SU-DHL-6 (cell line): ENCODE measurements around the gene CCDC15.
"Not testable (repeated sequence)": the region's sequence is repeated elsewhere in the genome, so short reads cannot be mapped to it uniquely, and the experiment has no call there.

Source experiments
- H2AFZ ChIP-seq: fragments of 200-600 bp; sonication (generic); 2 replicates; pipeline ENCODE4 v1.6.1; 2014; ENCODE audit warnings: low read depth, mild to moderate bottlenecking, moderate library complexity, mixed read lengths, antibody characterized with exemption, low read length; ENCODE audit not compliant: severe bottlenecking
- H3F3A ChIP-seq: fragments of 200-600 bp; shearing (Covaris generic); 2 replicates; pipeline ENCODE4 v1.6.0; 2016; ENCODE audit warnings: antibody characterized with exemption, mild to moderate bottlenecking; ENCODE audit not compliant: insufficient read depth
- H3K27ac ChIP-seq: fragments of 200-600 bp; sonication (generic); 2 replicates; pipeline ENCODE4 v1.5.1; 2016; ENCODE audit warnings: low read depth, mild to moderate bottlenecking, low read length, moderate library complexity, mixed read lengths
- H3K27me3 ChIP-seq: fragments of 200-600 bp; sonication (generic), shearing (Covaris generic); 2 replicates; pipeline ENCODE4 v1.6.0; 2014; ENCODE audit warnings: mild to moderate bottlenecking, low read length
- H3K36me3 ChIP-seq: fragments of 200-600 bp; sonication (generic); 2 replicates; pipeline ENCODE4 v1.6.1; 2014; ENCODE audit warnings: mild to moderate bottlenecking, low read length, mixed read lengths
- H3K4me2 ChIP-seq: fragments of 300-600, 200-600 bp; shearing (Covaris generic), sonication (generic); 2 replicates; pipeline ENCODE4 v1.6.0; 2014; ENCODE audit warnings: low read length, low read depth, mild to moderate bottlenecking; ENCODE audit not compliant: poor library complexity, severe bottlenecking
- H3K4me3 ChIP-seq: fragments of 200-600 bp; sonication (generic); 2 replicates; pipeline ENCODE4 v1.5.1; 2014; ENCODE audit warnings: antibody characterized with exemption, low read length, mild to moderate bottlenecking, mixed read lengths; ENCODE audit not compliant: insufficient read depth, poor library complexity, severe bottlenecking
- H3K79me2 ChIP-seq: fragments of 200-600 bp; sonication (generic); 2 replicates; pipeline ENCODE4 v1.6.1; 2014; ENCODE audit warnings: mild to moderate bottlenecking, low read length, moderate library complexity; ENCODE audit not compliant: insufficient read depth
- H3K9ac ChIP-seq: fragments of 200-600 bp; sonication (generic); 2 replicates; pipeline ENCODE4 v1.7.0; 2014; ENCODE audit warnings: mild to moderate bottlenecking, low read length
- H3K9me2 ChIP-seq: fragments of 200-600 bp; sonication (generic); replicated peaks from 2 replicates; pipeline ENCODE4 v1.6.1; 2014; ENCODE audit warnings: low read length; ENCODE audit not compliant: insufficient read depth
- H3K9me3 ChIP-seq: fragments of 200-600 bp; sonication (generic); 2 replicates; pipeline ENCODE4 v1.6.1; 2014; ENCODE audit warnings: low read length, mixed read lengths; ENCODE audit not compliant: insufficient read depth
- H4K20me1 ChIP-seq: fragments of 200-600 bp; sonication (generic); 2 replicates; pipeline ENCODE4 v1.6.1; 2014; ENCODE audit warnings: low read depth, mild to moderate bottlenecking, antibody characterized with exemption, low read length, moderate library complexity, mixed read lengths
- EZH2phosphoT487 ChIP-seq: fragments of 200-600 bp; sonication (generic), shearing (Covaris generic); conservative IDR thresholded peaks from 2 replicates; pipeline ENCODE4 v1.6.1; 2018; ENCODE audit warnings: mild to moderate bottlenecking, antibody characterized with exemption, low read length, moderate library complexity, mixed read lengths
- TF ChIP-seq, protein P1 (sequence below): fragments of 200-600 bp; sonication (generic); IDR thresholded peaks from one replicate; pipeline ENCODE4 v1.5.1; 2017; ENCODE audit warnings: antibody characterized with exemption, mild to moderate bottlenecking, low read length, moderate library complexity; ENCODE audit not compliant: insufficient read depth, poor library complexity, severe bottlenecking

Gene CCDC15

DNA sequence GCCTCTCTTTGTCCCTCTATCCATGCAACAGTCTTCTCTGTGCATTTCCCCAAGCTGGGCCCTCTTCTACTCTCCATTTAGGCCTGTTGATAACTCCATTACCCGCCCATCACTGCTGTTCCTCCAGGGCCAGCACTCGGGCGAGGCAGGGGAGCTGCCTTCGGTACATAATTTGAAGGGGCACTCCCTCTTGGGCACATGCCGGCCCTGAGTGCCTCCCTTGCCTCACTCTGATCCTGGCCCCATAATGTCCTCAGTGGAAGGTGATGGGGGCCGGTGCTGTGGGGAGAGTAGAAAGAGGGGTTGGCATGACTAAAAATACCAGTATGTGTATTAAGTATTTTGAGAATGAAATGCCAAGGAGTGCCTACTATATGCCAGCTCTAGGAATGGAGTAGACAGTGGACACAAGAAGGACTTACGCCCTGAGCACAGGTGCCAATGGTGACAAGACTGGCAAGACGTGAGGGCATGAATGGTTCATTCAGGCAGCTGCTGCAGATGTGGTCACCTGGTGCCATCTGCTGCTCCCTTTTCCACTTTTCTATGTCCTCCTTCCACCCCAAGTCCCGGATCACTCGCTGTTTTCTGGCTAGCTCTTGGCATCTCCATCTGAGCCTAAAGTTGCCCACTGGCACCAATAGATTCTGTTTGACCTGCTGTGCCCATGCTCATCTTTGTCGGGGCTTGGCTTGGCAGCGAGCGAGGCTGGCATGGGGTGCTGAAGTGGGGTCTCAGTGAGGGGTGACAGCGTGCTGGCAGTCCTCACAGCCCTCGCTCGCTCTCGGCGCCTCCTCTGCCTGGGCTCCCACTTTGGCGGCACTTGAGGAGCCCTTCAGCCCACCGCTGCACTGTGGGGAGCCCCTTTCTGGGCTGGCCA, 134.8 kb downstream of the CCDC15 start:
- Histone ChIP-seq H3F3A (no peaks in the 10 kb centered on the region), H4K20me1 (no peaks in the 10 kb centered on the region), H3K27me3 (no peaks in the 10 kb centered on the region), H3K4me3 (no peak overlapping the region), H3K9me2 (no peaks in the 10 kb centered on the region), H3K9me3 (no peaks in the 10 kb centered on the region), H3K36me3 (no peaks in the 10 kb centered on the region), H3K4me2 (no peak overlapping the region), H3K27ac (no peak overlapping the region), H3K79me2 (no peaks in the 10 kb centered on the region), H2AFZ (no peak overlapping the region), H3K9ac (no peak overlapping the region)
- TF ChIP-seq, protein P1, sequence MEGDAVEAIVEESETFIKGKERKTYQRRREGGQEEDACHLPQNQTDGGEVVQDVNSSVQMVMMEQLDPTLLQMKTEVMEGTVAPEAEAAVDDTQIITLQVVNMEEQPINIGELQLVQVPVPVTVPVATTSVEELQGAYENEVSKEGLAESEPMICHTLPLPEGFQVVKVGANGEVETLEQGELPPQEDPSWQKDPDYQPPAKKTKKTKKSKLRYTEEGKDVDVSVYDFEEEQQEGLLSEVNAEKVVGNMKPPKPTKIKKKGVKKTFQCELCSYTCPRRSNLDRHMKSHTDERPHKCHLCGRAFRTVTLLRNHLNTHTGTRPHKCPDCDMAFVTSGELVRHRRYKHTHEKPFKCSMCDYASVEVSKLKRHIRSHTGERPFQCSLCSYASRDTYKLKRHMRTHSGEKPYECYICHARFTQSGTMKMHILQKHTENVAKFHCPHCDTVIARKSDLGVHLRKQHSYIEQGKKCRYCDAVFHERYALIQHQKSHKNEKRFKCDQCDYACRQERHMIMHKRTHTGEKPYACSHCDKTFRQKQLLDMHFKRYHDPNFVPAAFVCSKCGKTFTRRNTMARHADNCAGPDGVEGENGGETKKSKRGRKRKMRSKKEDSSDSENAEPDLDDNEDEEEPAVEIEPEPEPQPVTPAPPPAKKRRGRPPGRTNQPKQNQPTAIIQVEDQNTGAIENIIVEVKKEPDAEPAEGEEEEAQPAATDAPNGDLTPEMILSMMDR = no peak
- TF ChIP-seq EZH2phosphoT487 = no peak

DNA sequence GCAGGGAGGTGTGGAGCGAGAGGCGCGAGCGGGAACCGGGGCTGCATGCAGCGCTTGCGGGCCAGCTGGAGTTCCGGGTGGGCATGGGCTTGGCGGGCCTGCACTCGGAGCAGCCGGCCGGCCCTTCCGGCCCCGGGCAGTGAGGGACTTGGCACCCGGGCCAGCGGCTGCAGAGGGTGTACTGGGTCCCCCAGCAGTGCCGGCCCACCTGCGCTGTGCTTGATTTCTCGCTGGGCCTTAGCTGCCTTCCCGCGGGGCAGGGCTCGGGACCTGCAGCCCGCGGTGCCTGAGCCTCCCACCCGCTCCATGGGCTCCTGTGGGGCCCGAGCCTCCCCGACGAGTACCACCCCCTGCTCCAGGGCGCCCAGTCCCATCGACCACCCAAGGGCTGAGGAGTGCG, 135.5 kb downstream of the CCDC15 start:
- not testable (repeated sequence) for H3K36me3 ChIP-seq, H3K4me2 ChIP-seq, H3K4me3 ChIP-seq, H3K9me3 ChIP-seq, H2AFZ ChIP-seq, H3K27ac ChIP-seq, H3K79me2 ChIP-seq, H3F3A ChIP-seq, H3K9ac ChIP-seq, H4K20me1 ChIP-seq, H3K27me3 ChIP-seq, H3K9me2 ChIP-seq

DNA sequence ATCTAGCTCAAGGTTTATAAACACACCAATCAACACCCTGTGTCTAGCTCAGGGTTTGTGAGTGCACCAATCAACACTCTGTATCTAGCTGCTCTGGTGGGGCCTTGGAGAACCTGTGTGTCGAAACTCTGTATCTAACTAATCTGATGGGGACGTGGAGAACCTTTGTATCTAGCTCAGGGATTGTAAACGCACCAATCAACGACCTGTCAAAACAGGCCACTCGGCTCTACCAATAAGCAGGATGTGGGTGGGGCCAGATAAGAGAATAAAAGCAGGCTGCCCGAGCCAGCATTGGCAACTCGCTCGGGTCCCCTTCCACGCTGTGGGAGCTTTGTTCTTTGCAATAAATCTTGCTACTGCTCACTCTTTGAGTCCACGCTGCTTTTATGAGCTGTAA, 136.1 kb downstream of the CCDC15 start:
- not testable (repeated sequence) for H4K20me1 ChIP-seq, H2AFZ ChIP-seq

DNA sequence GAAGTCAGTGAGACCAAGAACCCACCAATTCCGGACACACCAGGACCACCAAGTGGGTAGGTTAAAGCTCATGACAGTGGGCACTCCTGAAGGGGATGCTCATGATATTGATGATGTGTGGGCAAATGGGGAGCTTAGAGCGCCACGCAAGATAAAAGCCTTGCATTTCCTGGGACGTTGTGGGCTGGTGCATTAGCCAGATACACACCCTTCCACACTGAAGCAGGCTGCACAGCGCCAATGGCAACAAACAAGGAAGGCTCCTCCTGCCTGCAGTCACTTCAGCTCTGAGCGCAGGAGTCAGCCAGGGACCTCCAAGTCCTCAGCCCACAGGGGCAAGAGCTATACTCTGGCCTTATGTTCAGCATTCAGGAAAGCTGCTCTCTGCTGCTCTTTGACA, 136.8 kb downstream of the CCDC15 start:
- Histone ChIP-seq H2AFZ (no peak overlapping the region), H3K9ac (no peak overlapping the region), H3F3A (no peaks in the 10 kb centered on the region), H3K27me3 (no peaks in the 10 kb centered on the region), H3K36me3 (0 out of 2 replicates have a peak, but pooled peaks cover 2% of the 10 kb centered on the region), H3K4me3 (no peak overlapping the region), H3K9me2 (no peaks in the 10 kb centered on the region), H3K27ac (no peak overlapping the region), H3K9me3 (no peaks in the 10 kb centered on the region), H3K79me2 (no peaks in the 10 kb centered on the region), H4K20me1 (no peaks in the 10 kb centered on the region), H3K4me2 (no peak overlapping the region)
- no peak for TF ChIP-seq EZH2phosphoT487
- TF ChIP-seq, protein P1 = no peak

More for the DNA sequence above, 136.1 kb downstream of the CCDC15 start:
- not testable (repeated sequence) for H3K4me2 ChIP-seq, H3K36me3 ChIP-seq, H3K27me3 ChIP-seq, H3K9ac ChIP-seq, H3K9me3 ChIP-seq, H3K27ac ChIP-seq, H3K79me2 ChIP-seq, H3K9me2 ChIP-seq, H3F3A ChIP-seq, H3K4me3 ChIP-seq
